Esophagus squamous epithelium (tissue), 4 donors: Measurements from ENCODE around the gene FBXO8.

Source experiments
- POLR2A ChIP-seq, 4 donors: fragments of 450-650 bp; IDR thresholded peaks; one replicate each; pipeline ENCODE4 v1.6.1; 2017; ENCODE audit warnings: antibody characterized with exemption in 4 of 4, mild to moderate bottlenecking in 4 of 4, moderate library complexity in 3 of 4
- TF ChIP-seq, protein P1 (sequence below), 6 experiments: fragments of 450-650 bp in 4 of 6; fragments of 200-600 bp in 2 of 6; sonication (generic) in 2 of 6; IDR thresholded peaks; one replicate each; pipeline ENCODE4 v1.5.1; 2016 to 2019; ENCODE audit warnings: antibody characterized with exemption in 6 of 6, mild to moderate bottlenecking in 4 of 6, moderate library complexity in 4 of 6

DNA sequence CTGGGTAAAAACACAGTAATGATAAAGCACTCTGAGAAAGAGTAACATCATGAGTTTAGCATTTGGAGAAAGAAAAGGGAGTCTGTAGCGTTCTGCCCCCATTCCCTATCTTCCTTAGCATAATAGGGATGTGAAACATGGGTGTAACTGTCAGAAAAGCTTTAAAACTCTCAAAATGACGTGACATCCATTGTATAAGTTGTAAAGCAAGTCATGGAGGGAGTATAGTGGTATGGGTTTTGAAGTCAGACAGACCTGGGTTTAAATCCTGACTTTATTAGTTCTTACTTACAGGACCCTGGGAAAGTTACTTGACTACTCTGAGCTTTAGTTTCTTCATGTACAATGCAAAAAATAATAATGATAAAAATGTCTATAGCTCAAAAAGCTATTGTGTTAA, 17.1 kb downstream of the FBXO8 start:
- TF ChIP-seq, protein P1, sequence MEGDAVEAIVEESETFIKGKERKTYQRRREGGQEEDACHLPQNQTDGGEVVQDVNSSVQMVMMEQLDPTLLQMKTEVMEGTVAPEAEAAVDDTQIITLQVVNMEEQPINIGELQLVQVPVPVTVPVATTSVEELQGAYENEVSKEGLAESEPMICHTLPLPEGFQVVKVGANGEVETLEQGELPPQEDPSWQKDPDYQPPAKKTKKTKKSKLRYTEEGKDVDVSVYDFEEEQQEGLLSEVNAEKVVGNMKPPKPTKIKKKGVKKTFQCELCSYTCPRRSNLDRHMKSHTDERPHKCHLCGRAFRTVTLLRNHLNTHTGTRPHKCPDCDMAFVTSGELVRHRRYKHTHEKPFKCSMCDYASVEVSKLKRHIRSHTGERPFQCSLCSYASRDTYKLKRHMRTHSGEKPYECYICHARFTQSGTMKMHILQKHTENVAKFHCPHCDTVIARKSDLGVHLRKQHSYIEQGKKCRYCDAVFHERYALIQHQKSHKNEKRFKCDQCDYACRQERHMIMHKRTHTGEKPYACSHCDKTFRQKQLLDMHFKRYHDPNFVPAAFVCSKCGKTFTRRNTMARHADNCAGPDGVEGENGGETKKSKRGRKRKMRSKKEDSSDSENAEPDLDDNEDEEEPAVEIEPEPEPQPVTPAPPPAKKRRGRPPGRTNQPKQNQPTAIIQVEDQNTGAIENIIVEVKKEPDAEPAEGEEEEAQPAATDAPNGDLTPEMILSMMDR (IDR thresholded peaks at IDR 0.05): no peak
- TF ChIP-seq POLR2A (IDR thresholded peaks at IDR 0.05): no peak
